ENCODE data around the gene PTPRG. TPM values are rescaled to one million over a fixed set of nuclear protein-coding genes. Genes with fewer than 3 reads are reported as not detected.

The PTPRG gene
- total RNA-seq, 2 experiments from 2014 or later, result 0.03 to 0.05 TPM

DNA sequence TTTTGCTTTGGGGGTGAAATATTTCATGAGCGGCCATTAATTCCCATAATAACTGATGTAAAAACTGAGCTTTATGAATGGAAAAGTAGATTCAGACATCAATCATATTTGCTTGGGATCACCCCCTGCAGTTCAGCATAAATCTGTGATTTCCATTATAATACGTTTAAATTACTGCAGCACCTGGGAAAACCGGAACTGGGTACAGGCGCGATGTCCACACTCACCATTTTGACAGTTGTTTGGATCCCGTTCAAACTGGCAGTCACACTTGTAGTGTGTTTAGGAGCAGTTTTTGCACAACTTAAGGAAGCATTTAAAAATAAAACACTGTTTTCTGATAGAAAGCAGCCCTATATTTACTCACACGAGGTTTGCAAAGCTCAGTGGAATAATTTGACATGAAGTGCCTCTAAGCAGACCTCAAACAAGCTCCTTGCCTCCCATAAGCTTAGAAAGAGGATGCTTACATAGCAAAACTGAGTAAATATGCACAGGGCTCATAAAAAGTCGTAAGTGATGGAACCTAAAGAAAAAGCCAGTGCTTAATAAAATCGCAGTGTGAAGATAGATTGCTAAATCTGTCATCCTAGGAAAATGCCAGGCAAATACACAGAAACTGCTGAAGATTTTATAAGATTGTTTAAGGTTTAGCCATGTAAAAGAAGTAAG is 377.6 kb downstream of the PTPRG start:
- TF ChIP-seq, protein P1, sequence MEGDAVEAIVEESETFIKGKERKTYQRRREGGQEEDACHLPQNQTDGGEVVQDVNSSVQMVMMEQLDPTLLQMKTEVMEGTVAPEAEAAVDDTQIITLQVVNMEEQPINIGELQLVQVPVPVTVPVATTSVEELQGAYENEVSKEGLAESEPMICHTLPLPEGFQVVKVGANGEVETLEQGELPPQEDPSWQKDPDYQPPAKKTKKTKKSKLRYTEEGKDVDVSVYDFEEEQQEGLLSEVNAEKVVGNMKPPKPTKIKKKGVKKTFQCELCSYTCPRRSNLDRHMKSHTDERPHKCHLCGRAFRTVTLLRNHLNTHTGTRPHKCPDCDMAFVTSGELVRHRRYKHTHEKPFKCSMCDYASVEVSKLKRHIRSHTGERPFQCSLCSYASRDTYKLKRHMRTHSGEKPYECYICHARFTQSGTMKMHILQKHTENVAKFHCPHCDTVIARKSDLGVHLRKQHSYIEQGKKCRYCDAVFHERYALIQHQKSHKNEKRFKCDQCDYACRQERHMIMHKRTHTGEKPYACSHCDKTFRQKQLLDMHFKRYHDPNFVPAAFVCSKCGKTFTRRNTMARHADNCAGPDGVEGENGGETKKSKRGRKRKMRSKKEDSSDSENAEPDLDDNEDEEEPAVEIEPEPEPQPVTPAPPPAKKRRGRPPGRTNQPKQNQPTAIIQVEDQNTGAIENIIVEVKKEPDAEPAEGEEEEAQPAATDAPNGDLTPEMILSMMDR (IDR thresholded peaks at IDR 0.05), result no peak
- Histone ChIP-seq H3K27ac (ENCODE audit: low read depth in 1 of 2, low read length in 2 of 2) (no peak overlapping the region), H3K27me3 (ENCODE audit: control insufficient read depth in 1 of 2, insufficient read depth in 2 of 2, low read length in 2 of 2) (no peaks in the 10 kb centered on the region), H3K4me1 (ENCODE audit: insufficient read depth, low read length) (no peaks in the 10 kb centered on the region), H3K36me3 (ENCODE audit: insufficient read depth, low read length) (no peaks in the 10 kb centered on the region), H3K9me3 (ENCODE audit: control insufficient read depth in 1 of 2, insufficient read depth in 1 of 2, low read length in 2 of 2) (peaks cover 0 to 7% of the 10 kb centered on the region in 2 experiments), H3K4me3 (ENCODE audit: low read length) (no peak overlapping the region)
- Mint-ChIP-seq H3K27ac (no peak overlapping the region), H3K27me3 (peaks cover 8% of the 10 kb centered on the region), H3K36me3 (ENCODE audit: low read depth) (no peaks in the 10 kb centered on the region), H3K9me3 (peaks cover 3% of the 10 kb centered on the region), H3K4me1 (ENCODE audit: low read depth) (no peaks in the 10 kb centered on the region), H3K4me3 (no peak overlapping the region)
- DNase-seq (no peak), ATAC-seq (ENCODE audit: poor library complexity) (no peak)
- intact Hi-C loops (cut with DNase I, micrococcal nuclease), result no loop called here
- POLR2A ChIA-PET, result no interaction called here
- CTCF ChIA-PET, result interaction anchor here (0.9 kb wide), 1 partner anchor 22 kb away, joined by 3 read pairs; no protein-coding TSS in a partner anchor

GRCh38 chr3:61940236-61940635 is 378.9 kb downstream of the PTPRG start:
- Histone ChIP-seq H3K27me3 (ENCODE audit: control insufficient read depth in 1 of 2, insufficient read depth in 2 of 2, low read length in 2 of 2) (no peaks in the 10 kb centered on the region), H3K27ac (ENCODE audit: low read depth in 1 of 2, low read length in 2 of 2) (no peak overlapping the region), H3K4me1 (ENCODE audit: insufficient read depth, low read length) (no peaks in the 10 kb centered on the region), H3K36me3 (ENCODE audit: insufficient read depth, low read length) (no peaks in the 10 kb centered on the region), H3K4me3 (ENCODE audit: low read length) (no peak overlapping the region), H3K9me3 (ENCODE audit: control insufficient read depth in 1 of 2, insufficient read depth in 1 of 2, low read length in 2 of 2) (peaks cover 0 to 5% of the 10 kb centered on the region in 2 experiments)
- peaks cover 3% of the 10 kb centered on the region for H3K9me3 Mint-ChIP-seq
- H3K36me3 Mint-ChIP-seq (ENCODE audit: low read depth), result no peaks in the 10 kb centered on the region
- no peak overlapping the region for H3K4me3 Mint-ChIP-seq
- no peaks in the 10 kb centered on the region for H3K4me1 Mint-ChIP-seq (ENCODE audit: low read depth)
- intact Hi-C loops (cut with DNase I, micrococcal nuclease), result no loop called here
- DNase-seq (no peak), ATAC-seq (ENCODE audit: poor library complexity) (no peak)
- H3K27ac Mint-ChIP-seq, result no peak overlapping the region
- H3K27me3 Mint-ChIP-seq, result peaks cover 4% of the 10 kb centered on the region
- ChIA-PET CTCF (interaction anchor here (0.9 kb wide), 1 partner anchor 20 kb away, joined by 3 read pairs; no protein-coding TSS in a partner anchor), POLR2A (no interaction called here)
- TF ChIP-seq, protein P1 (IDR thresholded peaks at IDR 0.05), result no peak

GRCh38 chr3:61943975-61944374 is 382.6 kb downstream of the PTPRG start:
- H3K27me3 ChIP-seq (ENCODE audit: control insufficient read depth in 1 of 2, insufficient read depth in 2 of 2, low read length in 2 of 2), result no peaks in the 10 kb centered on the region
- TF ChIP-seq, protein P1 (IDR thresholded peaks at IDR 0.05), result no peak
- peaks cover 0 to 5% of the 10 kb centered on the region in 2 experiments for H3K9me3 ChIP-seq (ENCODE audit: control insufficient read depth in 1 of 2, insufficient read depth in 1 of 2, low read length in 2 of 2)
- POLR2A ChIA-PET, result no interaction called here
- no peak overlapping the region for H3K27ac Mint-ChIP-seq
- H3K4me1 ChIP-seq (ENCODE audit: insufficient read depth, low read length), result no peaks in the 10 kb centered on the region
- H3K27me3 Mint-ChIP-seq, result peaks cover 3% of the 10 kb centered on the region
- no peak overlapping the region for H3K4me3 ChIP-seq (ENCODE audit: low read length)
- no peak overlapping the region for H3K4me3 Mint-ChIP-seq
- no peak overlapping the region for H3K27ac ChIP-seq (ENCODE audit: low read depth in 1 of 2, low read length in 2 of 2)
- DNase-seq, result no peak
- no peak for ATAC-seq (ENCODE audit: poor library complexity)
- H3K36me3 Mint-ChIP-seq (ENCODE audit: low read depth), result no peaks in the 10 kb centered on the region
- intact Hi-C loops (cut with DNase I, micrococcal nuclease), result no loop called here
- no peaks in the 10 kb centered on the region for H3K36me3 ChIP-seq (ENCODE audit: insufficient read depth, low read length)
- H3K9me3 Mint-ChIP-seq, result peaks cover 3% of the 10 kb centered on the region
- CTCF ChIA-PET, result no interaction called here
- no peaks in the 10 kb centered on the region for H3K4me1 Mint-ChIP-seq (ENCODE audit: low read depth)

All from CD4-positive, alpha-beta T cell (primary cell).